Gastroesophageal sphincter (tissue), 3 donors: Measurements from ENCODE around the gene ASTE1.

ENCODE experiments used
- CTCF ChIP-seq, 4 experiments: fragments of 200-600 bp in 2 of 4; fragments of 450-650 bp in 2 of 4; sonication (generic) in 1 of 4; IDR thresholded peaks; one replicate each; pipeline ENCODE4 v1.5.1; 2017 to 2019; ENCODE audit warnings: antibody characterized with exemption in 4 of 4, mild to moderate bottlenecking in 2 of 4, moderate library complexity in 2 of 4
- POLR2A ChIP-seq, 2 donors: fragments of 450-650 bp; IDR thresholded peaks; one replicate each; pipeline ENCODE4 v1.6.1; 2017; ENCODE audit warnings: antibody characterized with exemption in 2 of 2, mild to moderate bottlenecking in 2 of 2, moderate library complexity in 1 of 2

- TF ChIP-seq CTCF (IDR thresholded peaks at IDR 0.05) (peak in 1 of 4 experiments; percentile 33), POLR2A (IDR thresholded peaks at IDR 0.05) (no peak)
Observed at GRCh38 chr3:131053043-131053859, 26.6 kb upstream of the ASTE1 start.
